ENCODE results near the gene TAAR1.

DNA sequence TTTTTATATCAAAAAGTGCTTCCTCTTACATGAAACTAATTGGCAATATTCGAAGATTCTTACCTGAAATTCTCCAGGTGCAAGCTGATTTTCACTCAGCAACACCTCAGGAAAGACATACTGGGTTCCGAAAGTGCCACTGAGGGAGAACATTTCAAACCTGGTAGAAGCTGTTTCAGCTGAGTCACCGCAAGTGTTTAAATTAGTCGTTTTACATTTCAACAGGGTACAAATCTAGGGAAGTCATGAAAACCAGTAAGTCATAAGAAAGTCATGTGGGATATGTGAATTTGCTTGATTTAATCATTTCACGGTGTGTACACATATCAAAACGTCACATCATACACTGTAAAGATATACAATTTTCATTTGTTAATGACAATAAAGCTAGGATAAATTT is 25.3 kb upstream of the TAAR1 start:
- TF ChIP-seq CTCF (conservative IDR thresholded peaks at IDR 0.05; ENCODE audit: low read depth in 2 of 2) (no peak), ZNF114 (CRISPR knock-in tag; IDR thresholded peaks at IDR 0.05) (no peak)
